IgD-negative memory B cell (primary cell): ENCODE results near the gene KRTAP9-1. TPM values are rescaled to one million over a fixed set of nuclear protein-coding genes. Genes with fewer than 3 reads are reported as not detected.
"Not testable (repeated sequence)": the region's sequence is repeated elsewhere in the genome, so short reads cannot be mapped to it uniquely, and the experiment has no call there.

Experiments used
- H3K27ac Mint-ChIP-seq, 3 donors: one replicate each; pipeline ENCODE4 v1.8.0; 2020 to 2022; ENCODE audit warnings: mild to moderate bottlenecking in 3 of 3, mixed read lengths in 3 of 3, moderate library complexity in 1 of 3
- H3K27me3 Mint-ChIP-seq: one replicate; pipeline ENCODE4 v1.8.0; 2021; ENCODE audit warnings: mixed read lengths
- H3K36me3 Mint-ChIP-seq: one replicate; pipeline ENCODE4 v1.8.0; 2020; ENCODE audit warnings: mild to moderate bottlenecking, mixed read lengths
- H3K4me1 Mint-ChIP-seq, 3 donors: one replicate each; pipeline ENCODE4 v1.8.0; 2020 to 2022; ENCODE audit warnings: mixed read lengths in 3 of 3, mild to moderate bottlenecking in 1 of 3
- H3K4me3 Mint-ChIP-seq, 4 donors: one replicate each; pipeline ENCODE4 v1.8.0; 2020 to 2022; ENCODE audit warnings: mild to moderate bottlenecking in 4 of 4, mixed read lengths in 4 of 4, moderate library complexity in 3 of 4
- H3K9me3 Mint-ChIP-seq, 3 donors: one replicate each; pipeline ENCODE4 v1.8.0; 2020 to 2021; ENCODE audit warnings: mixed read lengths in 3 of 3, mild to moderate bottlenecking in 1 of 3
- polyA plus RNA-seq: library from polyadenylated mRNA; unstranded; fragments of 300-500 nt; fragmentation: Illumina TruSeq; gene quantifications from one replicate; pipeline ENCODE4 v1.2.3, GENCODE V29; 2021

KRTAP9-1 gene, protein sequence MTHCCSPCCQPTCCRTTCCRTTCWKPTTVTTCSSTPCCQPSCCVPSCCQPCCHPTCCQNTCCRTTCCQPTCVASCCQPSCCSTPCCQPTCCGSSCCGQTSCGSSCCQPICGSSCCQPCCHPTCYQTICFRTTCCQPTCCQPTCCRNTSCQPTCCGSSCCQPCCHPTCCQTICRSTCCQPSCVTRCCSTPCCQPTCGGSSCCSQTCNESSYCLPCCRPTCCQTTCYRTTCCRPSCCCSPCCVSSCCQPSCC
- polyA plus RNA-seq = not detected

DNA sequence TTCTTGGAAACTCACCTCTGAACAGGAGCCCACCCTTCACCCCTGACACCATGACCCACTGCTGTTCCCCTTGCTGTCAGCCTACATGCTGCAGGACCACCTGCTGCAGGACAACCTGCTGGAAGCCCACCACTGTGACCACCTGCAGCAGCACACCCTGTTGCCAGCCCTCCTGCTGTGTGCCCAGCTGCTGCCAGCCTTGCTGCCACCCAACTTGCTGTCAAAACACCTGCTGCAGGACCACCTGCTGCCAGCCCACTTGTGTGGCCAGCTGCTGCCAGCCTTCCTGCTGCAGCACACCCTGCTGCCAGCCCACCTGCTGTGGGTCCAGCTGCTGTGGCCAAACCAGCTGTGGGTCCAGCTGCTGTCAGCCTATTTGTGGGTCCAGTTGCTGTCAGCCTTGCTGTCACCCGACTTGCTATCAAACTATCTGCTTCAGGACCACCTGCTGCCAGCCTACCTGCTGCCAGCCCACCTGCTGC is at the start of gene KRTAP9-1:
KRTAP9-1 (plus strand) TSS at position 51 of the 482 bp plus-strand sequence; CDS start at position 51, 0 bp downstream.
- not testable (repeated sequence) for H3K9me3 Mint-ChIP-seq, H3K27ac Mint-ChIP-seq, H3K4me1 Mint-ChIP-seq, H3K36me3 Mint-ChIP-seq
- Mint-ChIP-seq H3K4me3 (peak within 1 kb of the TSS in 1 of 4 donors; percentile 45), H3K27me3 (peaks cover 15% of the 10 kb centered on the region)

- Mint-ChIP-seq H3K4me1 (peaks cover 1 to 7% (median 4%) of the 10 kb centered on the region in 3 donors), H3K9me3 (peaks cover 11 to 32% (median 11%) of the 10 kb centered on the region in 3 donors), H3K27me3 (peaks cover 3% of the 10 kb centered on the region), H3K27ac (no peak within 1 kb of the TSS), H3K36me3 (no peaks in the 10 kb centered on the region), H3K4me3 (peak within 1 kb of the TSS in 1 of 4 donors; percentile 1)
Observed at GRCh38 chr17:41140360-41141131, 49.1 kb upstream of the KRTAP9-1 start, which contains the start of gene KRTAP4-6. Gene KRTAP4-6 (minus strand): TSS chr17:41140544. CDS start chr17:41140487, 57 bp downstream.

DNA sequence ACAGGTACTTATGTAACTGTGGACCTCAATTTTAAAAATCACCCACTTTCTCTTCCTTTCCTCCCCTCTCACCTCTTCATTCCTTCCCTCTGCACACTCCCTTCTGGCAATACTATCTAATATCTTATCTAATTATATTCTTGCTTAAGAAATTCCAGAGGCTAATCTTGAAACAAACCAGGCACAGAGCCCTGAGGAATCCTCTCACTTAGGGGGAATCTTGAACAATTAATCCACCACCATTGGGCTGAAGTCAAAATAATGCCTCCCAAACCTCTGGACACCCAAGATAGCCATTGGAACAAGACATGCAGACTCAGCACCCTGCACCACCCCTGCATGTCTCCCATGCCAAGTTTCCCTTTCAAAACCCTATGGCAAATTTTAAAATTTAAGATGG is 48.3 kb upstream of the KRTAP9-1 start:
- peaks cover 1 to 7% (median 4%) of the 10 kb centered on the region in 3 donors for H3K4me1 Mint-ChIP-seq
- peaks cover 3% of the 10 kb centered on the region for H3K27me3 Mint-ChIP-seq
- no peak overlapping the region for H3K27ac Mint-ChIP-seq
- no peak overlapping the region for H3K4me3 Mint-ChIP-seq
- H3K9me3 Mint-ChIP-seq = peaks cover 11 to 32% (median 11%) of the 10 kb centered on the region in 3 donors
- H3K36me3 Mint-ChIP-seq = no peaks in the 10 kb centered on the region

DNA sequence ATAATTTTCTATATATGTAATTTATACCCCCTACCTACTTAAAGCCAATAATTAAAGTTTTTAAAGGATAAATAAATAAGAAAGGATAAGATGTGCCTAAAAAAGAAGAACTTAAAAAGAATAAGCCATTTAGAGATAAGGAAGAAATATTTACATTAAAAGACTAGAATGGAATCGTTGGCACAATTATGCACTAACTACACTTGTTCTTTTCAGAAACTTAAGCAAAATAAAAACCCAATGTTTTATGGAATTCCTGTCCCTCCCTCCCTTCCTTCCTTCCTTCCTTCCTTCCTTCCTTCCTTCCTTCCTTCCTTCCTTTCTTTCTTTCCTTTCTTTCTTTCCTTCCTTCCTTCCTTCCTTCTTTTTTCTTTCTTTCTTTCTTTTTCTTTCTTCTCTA is 44.8 kb upstream of the KRTAP9-1 start:
- Mint-ChIP-seq H3K36me3 (no peaks in the 10 kb centered on the region), H3K9me3 (peaks cover 5 to 24% (median 7%) of the 10 kb centered on the region in 3 donors), H3K27ac (no peak overlapping the region), H3K4me1 (peaks cover 0 to 8% (median 4%) of the 10 kb centered on the region in 3 donors), H3K4me3 (no peak overlapping the region), H3K27me3 (peaks cover 5% of the 10 kb centered on the region)

GRCh38 chr17:41145261-41145660 is 44.4 kb upstream of the KRTAP9-1 start:
- H3K36me3 Mint-ChIP-seq = no peaks in the 10 kb centered on the region
- peaks cover 5 to 24% (median 7%) of the 10 kb centered on the region in 3 donors for H3K9me3 Mint-ChIP-seq
- H3K27me3 Mint-ChIP-seq = peaks cover 5% of the 10 kb centered on the region
- H3K27ac Mint-ChIP-seq = no peak overlapping the region
- H3K4me1 Mint-ChIP-seq = peaks cover 0 to 8% (median 4%) of the 10 kb centered on the region in 3 donors
- H3K4me3 Mint-ChIP-seq = no peak overlapping the region

GRCh38 chr17:41147531-41148204 is 42.0 kb upstream of the KRTAP9-1 start:
- Mint-ChIP-seq H3K4me1 (peaks cover 0 to 5% (median 3%) of the 10 kb centered on the region in 3 donors), H3K36me3 (no peaks in the 10 kb centered on the region), H3K27ac (no peak overlapping the region), H3K4me3 (no peak overlapping the region), H3K27me3 (peaks cover 3% of the 10 kb centered on the region), H3K9me3 (peaks cover 3 to 14% (median 5%) of the 10 kb centered on the region in 3 donors)

DNA sequence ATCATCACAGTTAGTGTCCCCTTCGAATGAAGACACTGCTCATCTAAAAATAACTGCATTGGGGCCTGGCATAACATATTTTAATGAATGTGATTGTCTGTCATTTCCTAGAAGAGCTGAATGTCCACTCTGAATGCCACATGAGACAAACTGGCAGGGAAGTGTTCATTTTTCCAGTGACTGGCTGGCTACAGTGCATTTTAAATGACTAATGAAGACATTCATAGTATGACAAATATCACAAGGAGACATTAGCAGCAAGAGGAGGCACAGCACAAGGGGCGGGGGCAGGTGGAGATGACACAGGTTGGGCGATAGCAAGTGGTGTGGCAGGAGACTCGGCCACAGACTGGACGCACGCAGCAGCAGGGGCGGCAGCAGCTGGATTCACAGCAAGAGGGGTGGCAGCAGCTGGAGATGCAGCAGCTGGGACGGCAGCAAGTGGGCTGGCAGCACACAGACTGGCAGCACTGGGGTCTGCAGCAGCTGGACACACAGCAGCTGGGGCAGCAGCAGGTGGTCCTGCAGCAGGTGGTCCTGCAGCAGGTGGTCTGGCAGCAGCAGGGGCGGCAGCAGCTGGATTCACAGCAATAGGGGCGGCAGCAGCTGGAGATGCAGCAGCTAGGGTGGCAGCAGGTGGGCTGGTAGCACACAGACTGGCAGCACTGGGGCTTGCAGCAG is 40.6 kb upstream of the KRTAP9-1 start:
- H3K4me1 Mint-ChIP-seq, H3K9me3 Mint-ChIP-seq, H3K27me3 Mint-ChIP-seq, H3K36me3 Mint-ChIP-seq, H3K27ac Mint-ChIP-seq, H3K4me3 Mint-ChIP-seq: not testable (repeated sequence)

GRCh38 chr17:41149652-41149985 is 40.1 kb upstream of the KRTAP9-1 start, which contains the start of gene KRTAP4-5:
Gene KRTAP4-5 (minus strand): TSS chr17:41149825. CDS start chr17:41149767, 58 bp downstream.
- Mint-ChIP-seq H3K9me3 (peaks cover 0 to 1% (median 0%) of the 10 kb centered on the region in 3 donors), H3K4me3 (no peak within 1 kb of the TSS), H3K4me1 (peaks cover 0 to 3% (median 0%) of the 10 kb centered on the region in 3 donors), H3K27ac (no peak within 1 kb of the TSS), H3K36me3 (no peaks in the 10 kb centered on the region), H3K27me3 (peaks cover 7% of the 10 kb centered on the region)

DNA sequence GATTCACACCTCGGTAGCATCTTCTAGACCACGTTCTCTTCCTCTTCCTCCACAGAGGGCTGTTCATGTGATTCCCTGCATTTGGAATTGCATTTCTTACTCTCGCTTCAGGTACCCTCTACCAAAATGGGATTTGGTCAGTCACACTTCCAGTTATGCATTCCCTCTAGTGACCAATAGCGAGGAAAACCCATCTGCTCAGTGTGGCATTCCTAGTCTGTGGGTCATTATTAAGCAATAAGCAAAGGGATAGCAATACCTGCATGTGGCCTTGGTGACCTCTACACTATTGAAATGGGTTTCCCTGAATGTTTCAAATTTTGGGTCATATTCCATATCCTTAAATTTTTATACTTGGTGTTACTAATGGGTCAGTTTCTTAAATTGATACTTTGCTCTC is 39.7 kb upstream of the KRTAP9-1 start:
- Mint-ChIP-seq H3K9me3 (peaks cover 0 to 1% (median 0%) of the 10 kb centered on the region in 3 donors), H3K4me3 (no peak overlapping the region), H3K27ac (no peak overlapping the region), H3K27me3 (peaks cover 10% of the 10 kb centered on the region), H3K4me1 (peaks cover 0 to 3% (median 0%) of the 10 kb centered on the region in 3 donors), H3K36me3 (no peaks in the 10 kb centered on the region)

DNA sequence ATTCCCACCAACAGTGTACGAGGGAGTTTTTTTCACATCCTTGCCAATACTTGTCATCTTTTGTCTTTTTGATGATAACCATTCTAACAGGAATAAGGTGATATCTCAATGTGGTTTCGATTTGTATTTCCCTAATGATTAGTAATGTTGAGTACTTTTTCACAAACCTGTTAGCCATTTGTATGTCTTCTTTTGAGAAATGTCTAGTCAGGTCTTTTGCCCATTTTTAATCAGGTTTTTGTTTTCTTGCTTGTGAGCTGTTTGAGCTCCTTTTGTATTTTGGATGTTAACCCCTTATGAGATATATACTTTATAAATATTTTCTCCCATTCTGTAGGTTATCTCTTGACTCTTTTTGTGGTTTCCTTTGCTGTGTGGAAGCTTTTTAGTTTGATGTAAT is 38.2 kb upstream of the KRTAP9-1 start:
- Mint-ChIP-seq H3K9me3 (peaks cover 0 to 2% (median 1%) of the 10 kb centered on the region in 3 donors), H3K4me1 (peaks cover 0 to 3% (median 0%) of the 10 kb centered on the region in 3 donors), H3K4me3 (no peak overlapping the region), H3K36me3 (no peaks in the 10 kb centered on the region), H3K27me3 (peaks cover 12% of the 10 kb centered on the region), H3K27ac (no peak overlapping the region)

GRCh38 chr17:41153856-41154255 is 35.8 kb upstream of the KRTAP9-1 start:
- Mint-ChIP-seq H3K27me3 (peaks cover 14% of the 10 kb centered on the region), H3K4me1 (peaks cover 0 to 3% (median 0%) of the 10 kb centered on the region in 3 donors), H3K4me3 (no peak overlapping the region), H3K27ac (no peak overlapping the region), H3K9me3 (peaks cover 0 to 3% (median 0%) of the 10 kb centered on the region in 3 donors), H3K36me3 (no peaks in the 10 kb centered on the region)

- not testable (repeated sequence) for H3K4me3 Mint-ChIP-seq, H3K9me3 Mint-ChIP-seq
Observed at GRCh38 chr17:41160190-41160589, 29.5 kb upstream of the KRTAP9-1 start.

GRCh38 chr17:41160648-41161047 is 29.0 kb upstream of the KRTAP9-1 start, which contains the start of gene KRTAP4-4:
Gene KRTAP4-4 (minus strand): TSS chr17:41160748. CDS start chr17:41160691, 57 bp downstream.
- Mint-ChIP-seq H3K27me3 (peaks cover 11% of the 10 kb centered on the region), H3K36me3 (no peaks in the 10 kb centered on the region), H3K4me3 (no peak within 1 kb of the TSS), H3K4me1 (peaks cover 0 to 1% (median 0%) of the 10 kb centered on the region in 3 donors), H3K27ac (no peak within 1 kb of the TSS), H3K9me3 (peaks cover 0 to 3% (median 0%) of the 10 kb centered on the region in 3 donors)

More at GRCh38 chr17:41160190-41160589, 29.5 kb upstream of the KRTAP9-1 start:
- not testable (repeated sequence) for H3K4me1 Mint-ChIP-seq, H3K27ac Mint-ChIP-seq, H3K36me3 Mint-ChIP-seq
- peaks cover 13% of the 10 kb centered on the region for H3K27me3 Mint-ChIP-seq

- Mint-ChIP-seq H3K4me3 (no peak overlapping the region), H3K36me3 (no peaks in the 10 kb centered on the region), H3K9me3 (no peaks in the 10 kb centered on the region), H3K27me3 (peaks cover 10% of the 10 kb centered on the region), H3K4me1 (peaks cover 0 to 1% (median 0%) of the 10 kb centered on the region in 3 donors), H3K27ac (no peak overlapping the region)
Observed at GRCh38 chr17:41163828-41164227, 25.9 kb upstream of the KRTAP9-1 start.
